Liver (tissue), 3 donors: ENCODE data around the gene ETV6.

Experiments used
- ATF3 ChIP-seq: IDR thresholded peaks from 2 replicates; pipeline ENCODE4 v1.6.1; 2016; ENCODE audit warnings: antibody characterized with exemption
- EGR1 ChIP-seq, 2 donors: IDR thresholded peaks; 2 replicates each; pipeline ENCODE4 v1.6.1; 2016 to 2018; ENCODE audit warnings: antibody characterized with exemption in 2 of 2, low read depth in 2 of 2
- GABPA ChIP-seq, 2 donors: IDR thresholded peaks in 1 of 2; conservative IDR thresholded peaks in 1 of 2; 2 replicates each; pipeline ENCODE4 v1.6.1; 2016; ENCODE audit warnings: antibody characterized with exemption in 2 of 2, mild to moderate bottlenecking in 1 of 2, moderate library complexity in 1 of 2
- JUND ChIP-seq, 2 donors: IDR thresholded peaks; 2 replicates each; pipeline ENCODE4 v1.6.1; 2016; ENCODE audit warnings: antibody characterized with exemption in 2 of 2
- RAD21 ChIP-seq, 2 donors: IDR thresholded peaks; 2 replicates each; pipeline ENCODE4 v1.6.1; 2016; ENCODE audit warnings: antibody characterized with exemption in 2 of 2, mild to moderate bottlenecking in 2 of 2
- REST ChIP-seq: IDR thresholded peaks from 2 replicates; pipeline ENCODE4 v1.6.1; 2016; ENCODE audit warnings: antibody characterized with exemption, mild to moderate bottlenecking
- RXRA ChIP-seq, 2 donors: IDR thresholded peaks; 2 replicates each; pipeline ENCODE4 v1.6.1; 2017 to 2018; ENCODE audit warnings: antibody characterized with exemption in 2 of 2, mild to moderate bottlenecking in 1 of 2
- SP1 ChIP-seq: IDR thresholded peaks from 2 replicates; pipeline ENCODE4 v1.6.1; 2018; ENCODE audit warnings: antibody characterized with exemption, mild to moderate bottlenecking
- TAF1 ChIP-seq: conservative IDR thresholded peaks from 2 replicates; pipeline ENCODE4 v1.6.1; 2016; ENCODE audit warnings: antibody characterized with exemption, mild to moderate bottlenecking
- ZBTB33 ChIP-seq: IDR thresholded peaks from 2 replicates; pipeline ENCODE4 v1.6.1; 2016; ENCODE audit warnings: antibody characterized with exemption
- TF ChIP-seq, protein P1 (sequence below): fragments of 150-350 bp; IDR thresholded peaks from 2 replicates; pipeline ENCODE4 v1.5.1; 2017; ENCODE audit warnings: improper control_type of control experiment, low read depth, low read length; ENCODE audit not compliant: missing input control
- TF ChIP-seq, protein P2 (sequence below): IDR thresholded peaks from 2 replicates; pipeline ENCODE4 v1.6.1; 2016; ENCODE audit warnings: antibody characterized with exemption
- donor health status: healthy.
- donor health status: healthy.

- TF ChIP-seq, protein P1, sequence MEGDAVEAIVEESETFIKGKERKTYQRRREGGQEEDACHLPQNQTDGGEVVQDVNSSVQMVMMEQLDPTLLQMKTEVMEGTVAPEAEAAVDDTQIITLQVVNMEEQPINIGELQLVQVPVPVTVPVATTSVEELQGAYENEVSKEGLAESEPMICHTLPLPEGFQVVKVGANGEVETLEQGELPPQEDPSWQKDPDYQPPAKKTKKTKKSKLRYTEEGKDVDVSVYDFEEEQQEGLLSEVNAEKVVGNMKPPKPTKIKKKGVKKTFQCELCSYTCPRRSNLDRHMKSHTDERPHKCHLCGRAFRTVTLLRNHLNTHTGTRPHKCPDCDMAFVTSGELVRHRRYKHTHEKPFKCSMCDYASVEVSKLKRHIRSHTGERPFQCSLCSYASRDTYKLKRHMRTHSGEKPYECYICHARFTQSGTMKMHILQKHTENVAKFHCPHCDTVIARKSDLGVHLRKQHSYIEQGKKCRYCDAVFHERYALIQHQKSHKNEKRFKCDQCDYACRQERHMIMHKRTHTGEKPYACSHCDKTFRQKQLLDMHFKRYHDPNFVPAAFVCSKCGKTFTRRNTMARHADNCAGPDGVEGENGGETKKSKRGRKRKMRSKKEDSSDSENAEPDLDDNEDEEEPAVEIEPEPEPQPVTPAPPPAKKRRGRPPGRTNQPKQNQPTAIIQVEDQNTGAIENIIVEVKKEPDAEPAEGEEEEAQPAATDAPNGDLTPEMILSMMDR = no peak
- TF ChIP-seq RAD21 (IDR thresholded peaks at IDR 0.05) (no peak), REST (no peak), ATF3 (no peak), JUND (IDR thresholded peaks at IDR 0.05) (no peak), EGR1 (IDR thresholded peaks at IDR 0.05; ENCODE audit: low read depth in 2 of 2) (no peak), TAF1 (no peak), RXRA (IDR thresholded peaks at IDR 0.05) (no peak), SP1 (no peak), GABPA (IDR thresholded peaks at IDR 0.05 in 1 of 2, conservative IDR thresholded peaks at IDR 0.05 in 1 of 2) (no peak), ZBTB33 (no peak)
- TF ChIP-seq, protein P2, sequence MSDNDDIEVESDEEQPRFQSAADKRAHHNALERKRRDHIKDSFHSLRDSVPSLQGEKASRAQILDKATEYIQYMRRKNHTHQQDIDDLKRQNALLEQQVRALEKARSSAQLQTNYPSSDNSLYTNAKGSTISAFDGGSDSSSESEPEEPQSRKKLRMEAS = no peak
Observed at GRCh38 chr12:11676052-11676451, 26.6 kb downstream of the ETV6 start.
